CD1c-positive myeloid dendritic cell (primary cell): ENCODE measurements around the gene CFAP74.
A peak's percentile ranks its signal among the peaks of the same experiment; 100 is the strongest.
"Not testable (repeated sequence)": the region's sequence is repeated elsewhere in the genome, so short reads cannot be mapped to it uniquely, and the experiment has no call there.

ENCODE experiments used
- DNase-seq: peaks from one replicate; pipeline ENCODE4 v3.0.0-alpha.2; 2016; ENCODE audit errors: extremely low spot score

Gene CFAP74

DNA sequence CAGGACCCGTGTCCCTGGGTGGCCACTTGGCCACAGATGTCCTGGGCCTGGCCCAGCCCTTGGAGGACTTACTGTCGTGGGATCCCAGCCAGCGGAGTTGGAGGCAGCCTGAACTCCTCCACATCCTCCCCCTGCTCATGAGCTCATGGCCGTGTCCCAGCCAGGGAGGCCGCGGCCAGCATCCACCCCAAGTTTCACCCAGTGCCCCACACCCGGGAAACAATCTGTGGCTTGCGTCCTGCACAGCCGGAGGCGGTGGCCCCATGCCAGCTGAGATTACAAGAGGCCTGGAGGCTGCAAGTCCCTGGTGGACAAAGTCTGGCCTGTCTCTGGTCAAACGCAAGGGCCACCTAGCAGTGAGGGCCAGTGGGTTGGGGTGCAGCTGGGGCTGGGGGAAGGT, 57.0 kb downstream of the CFAP74 start:
- no peak for DNase-seq

DNA sequence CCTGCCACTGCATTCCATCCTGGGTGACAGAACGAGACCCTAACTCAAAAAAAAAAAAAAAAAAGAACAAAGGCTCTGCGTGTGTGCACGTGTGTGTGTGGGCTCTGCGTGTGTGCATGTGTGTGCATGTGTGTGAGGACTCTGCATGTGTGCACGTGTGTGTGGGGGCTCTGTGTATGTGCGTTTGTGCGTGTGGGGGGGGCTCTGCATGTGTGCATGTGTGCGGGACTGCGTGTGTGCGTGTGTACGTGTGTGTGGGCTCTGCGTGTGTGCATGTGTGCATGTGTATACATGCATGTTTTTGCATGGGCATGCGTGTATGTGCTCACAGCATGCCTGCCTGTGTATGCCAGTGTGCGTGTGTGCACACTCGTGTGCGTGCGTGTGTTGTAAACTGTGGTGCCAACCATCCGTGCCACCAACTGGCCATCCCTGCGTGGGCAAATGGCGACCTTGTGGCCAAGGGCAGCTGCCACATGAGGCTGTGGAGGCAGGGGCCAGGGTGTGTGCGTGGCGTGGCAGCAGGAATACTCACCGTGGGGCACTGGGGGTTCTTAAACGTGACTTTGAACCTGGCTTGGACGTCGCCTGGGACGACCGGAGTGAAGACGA, 57.7 kb downstream of the CFAP74 start:
- no peak for DNase-seq

GRCh38 chr1:1943834-1944570, 59.6 kb downstream of the CFAP74 start:
- peak; percentile 53 for DNase-seq

DNA sequence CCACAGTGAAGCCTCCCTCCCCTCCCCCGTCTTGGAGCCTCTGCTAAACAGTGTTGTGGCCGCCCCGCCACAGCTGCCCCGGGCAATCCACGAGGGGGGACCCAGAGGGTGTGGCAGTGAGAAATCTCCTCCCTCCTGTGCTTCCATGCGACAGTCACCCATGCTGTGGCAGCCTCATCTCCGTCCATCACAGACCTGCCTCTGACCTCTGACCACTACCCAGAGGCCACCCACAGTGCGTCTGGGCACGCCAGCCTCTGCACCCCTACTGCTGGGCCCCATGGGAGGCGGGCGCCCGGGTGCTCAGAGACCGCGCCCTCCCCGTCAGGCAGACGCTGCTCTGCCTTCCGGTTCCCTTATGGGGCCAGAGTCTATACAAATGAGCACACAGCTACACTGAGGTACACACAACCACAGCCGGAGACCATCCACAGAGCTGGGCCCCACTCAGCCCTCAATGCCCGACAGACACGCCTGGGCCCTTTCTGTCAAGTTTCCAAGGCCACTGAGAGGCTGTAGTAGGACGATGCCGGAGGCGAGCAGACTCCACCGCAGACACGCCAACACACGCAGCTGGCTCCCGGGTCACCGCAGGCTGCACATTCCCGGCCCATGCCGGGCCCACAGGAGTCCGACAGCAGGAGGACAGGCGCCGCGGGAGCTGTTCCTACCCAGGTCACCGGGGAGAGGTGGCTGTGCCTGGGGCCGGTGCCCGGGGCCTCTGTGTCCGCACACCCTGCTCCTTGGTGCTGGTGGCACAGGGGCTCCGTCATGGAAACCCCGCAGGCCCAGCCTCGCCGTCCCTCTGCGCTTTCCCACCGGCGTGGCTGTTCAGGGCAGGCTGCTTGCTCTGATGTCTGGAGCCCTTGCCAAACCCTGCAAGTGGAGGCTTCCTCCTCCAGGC, 60.6 kb downstream of the CFAP74 start:
- no peak for DNase-seq

DNA sequence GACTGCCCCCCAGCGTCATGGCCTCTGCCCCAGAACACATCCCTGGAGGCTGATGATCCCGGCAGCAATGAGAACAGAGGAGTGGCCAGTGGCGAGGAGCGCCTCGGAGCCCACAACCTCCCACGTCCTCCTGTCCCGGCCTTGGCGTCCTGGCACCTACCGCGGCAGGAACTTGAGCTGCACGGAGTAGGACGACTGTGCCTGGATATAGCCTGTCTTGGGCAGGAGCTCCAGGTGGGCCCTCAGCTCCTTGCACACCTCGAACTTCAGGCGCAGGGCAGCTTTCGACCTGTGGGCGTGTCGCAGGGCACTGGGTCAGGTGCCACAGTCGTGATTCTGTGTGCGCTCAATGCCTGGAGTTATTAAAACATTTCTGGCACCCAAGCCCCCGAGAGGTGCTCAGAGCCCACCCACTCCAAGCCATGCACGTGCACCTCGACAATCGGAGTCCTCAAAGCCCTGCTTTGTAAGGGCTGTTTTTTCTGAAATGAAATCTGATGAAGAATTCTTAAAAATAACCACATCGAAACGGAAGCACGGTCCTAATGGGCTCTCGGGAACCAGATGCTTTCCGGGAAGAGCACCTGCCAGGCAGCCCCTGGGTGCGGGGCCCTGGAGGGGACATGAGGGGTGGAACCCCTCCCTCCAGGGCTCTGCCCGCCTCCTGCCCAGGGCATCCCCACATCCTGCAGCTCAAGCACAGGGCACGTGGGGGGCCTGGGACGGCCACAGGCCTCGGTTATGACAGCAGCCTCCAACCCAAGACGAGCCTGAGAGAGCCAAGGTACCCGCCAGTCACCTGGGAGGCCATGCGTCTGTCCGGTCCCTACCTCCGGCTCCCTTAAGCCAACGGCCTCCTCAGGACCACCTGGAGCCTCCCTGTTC, 61.5 kb downstream of the CFAP74 start:
- DNase-seq, result no peak

- no peak for DNase-seq
Observed at GRCh38 chr1:1941211-1941841, 62.3 kb downstream of the CFAP74 start.

GRCh38 chr1:1940123-1940425, 63.5 kb downstream of the CFAP74 start:
- DNase-seq, result no peak

- DNase-seq, result no peak
Observed at GRCh38 chr1:1939296-1940122, 64.1 kb downstream of the CFAP74 start.

GRCh38 chr1:1938613-1939295, 64.8 kb downstream of the CFAP74 start:
- no peak for DNase-seq

DNA sequence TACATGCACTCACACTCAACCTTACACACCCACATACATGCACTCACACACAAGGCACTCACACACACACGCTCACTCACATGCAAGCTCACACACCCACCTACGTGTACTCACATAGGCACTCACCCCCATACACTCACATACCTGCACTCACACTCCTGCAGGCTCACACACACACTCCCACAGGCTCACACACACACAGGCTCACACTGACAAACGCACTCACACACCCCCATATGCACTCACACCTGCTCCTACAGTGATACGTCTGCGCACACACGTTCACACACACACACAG, 65.4 kb downstream of the CFAP74 start:
- no peak for DNase-seq

- DNase-seq, result no peak
Observed at GRCh38 chr1:1937549-1938275, 65.9 kb downstream of the CFAP74 start.

DNA sequence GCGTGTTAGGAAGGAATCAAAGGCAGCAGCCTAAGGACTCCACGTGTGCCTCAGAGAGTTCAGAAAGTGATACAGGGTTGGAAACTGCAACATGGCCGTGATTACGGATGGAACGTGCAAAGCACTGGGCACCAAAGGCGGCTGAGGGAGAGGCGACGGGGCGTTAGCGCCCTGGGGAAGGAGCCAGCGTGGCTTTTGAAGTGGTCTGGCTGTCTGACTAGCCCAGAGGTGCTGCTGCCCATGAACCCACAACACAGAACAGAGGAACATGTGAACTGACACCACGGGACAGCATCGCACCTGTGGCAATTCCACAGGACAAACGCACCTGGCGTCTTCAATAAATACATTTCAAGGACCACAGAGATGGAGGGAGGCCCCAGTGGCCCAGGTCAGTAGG, 66.5 kb downstream of the CFAP74 start:
- no peak for DNase-seq

GRCh38 chr1:1934848-1935247, 68.7 kb downstream of the CFAP74 start:
- not testable (repeated sequence) for DNase-seq

DNA sequence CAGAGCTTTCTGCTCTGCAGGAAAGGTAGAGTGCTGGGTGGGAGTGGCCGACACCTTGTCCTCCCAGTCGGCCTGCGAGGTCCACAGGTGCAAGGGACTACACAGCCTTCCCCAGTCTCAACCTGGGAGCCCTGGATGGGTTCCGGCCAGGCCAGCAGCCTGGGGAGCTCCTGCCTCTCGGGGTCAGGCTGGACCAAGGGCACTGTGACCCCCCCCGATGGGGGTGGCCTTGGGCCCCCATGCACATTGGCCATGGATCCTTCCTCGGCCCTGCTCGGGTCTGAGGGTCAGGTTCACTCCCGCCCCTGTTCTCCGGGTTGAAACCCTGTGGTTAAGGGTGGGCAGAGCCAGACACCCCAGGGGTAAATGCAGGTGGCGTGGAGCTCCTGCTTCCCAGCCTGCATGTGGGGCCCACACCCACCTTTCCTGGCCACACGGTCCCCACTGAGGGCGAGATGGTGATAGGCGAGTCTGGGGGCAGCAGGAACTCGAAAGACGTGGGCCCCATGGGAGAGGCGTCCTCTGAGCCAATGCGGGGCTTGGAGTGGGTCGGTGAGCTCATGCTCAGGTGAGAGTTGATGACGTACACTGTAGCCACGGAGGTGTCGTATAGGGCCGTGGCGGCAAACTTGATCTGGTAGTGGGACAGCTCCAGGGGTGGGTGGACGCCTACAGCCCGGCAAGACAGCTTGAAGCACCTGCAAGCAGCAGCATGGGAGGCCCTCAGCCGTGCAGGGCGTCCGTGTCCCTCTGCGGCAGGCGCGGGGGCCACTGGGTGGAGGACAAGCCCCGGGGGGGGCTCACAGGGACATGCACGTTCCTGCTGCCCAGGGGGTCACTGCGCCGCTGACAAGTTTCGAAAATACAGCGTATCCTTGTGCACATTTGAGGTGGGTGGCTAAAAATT, 73.7 kb downstream of the CFAP74 start:
- no peak for DNase-seq

GRCh38 chr1:1929102-1929638, 74.4 kb downstream of the CFAP74 start:
- DNase-seq, result no peak

GRCh38 chr1:1928231-1929101, 75.1 kb downstream of the CFAP74 start:
- DNase-seq, result no peak

GRCh38 chr1:1927751-1928150, 75.8 kb downstream of the CFAP74 start:
- no peak for DNase-seq
